Activated CD4-positive, alpha-beta memory T cell treated with anti-CD3 and anti-CD28 coated beads, Interleukin-2, amount 10 ng/mL, durations not matched to agents 7 days and 5 days (primary cell): ENCODE data around the gene ZCCHC24. TPM values are rescaled to one million over a fixed set of nuclear protein-coding genes. Genes with fewer than 3 reads are reported as not detected.
"Not testable (repeated sequence)": the region's sequence is repeated elsewhere in the genome, so short reads cannot be mapped to it uniquely, and the experiment has no call there.

Experiments
- CTCF ChIA-PET: fragments of 350-600 bp; sonication (Branson Sonifier 250); formaldehyde crosslinking; loops from one replicate; lab custom pipeline; 2021; ENCODE audit warnings: antibody characterized with exemption, inconsistent platforms; lab: Charles Lee
- POLR2A ChIA-PET: fragments of 350-600 bp; sonication (Branson Sonifier 250); formaldehyde crosslinking; loops from one replicate; lab custom pipeline; 2021; ENCODE audit warnings: antibody characterized with exemption; lab: Charles Lee
- DNase-seq: peaks from one replicate; pipeline ENCODE4 v3.0.0-alpha.2; 2020
- H3K27ac Mint-ChIP-seq: one replicate; pipeline ENCODE4 v1.8.0; 2021; ENCODE audit warnings: mild to moderate bottlenecking, mixed read lengths
- H3K27me3 Mint-ChIP-seq: one replicate; pipeline ENCODE4 v1.8.0; 2021; ENCODE audit warnings: mixed read lengths
- H3K36me3 Mint-ChIP-seq: one replicate; pipeline ENCODE4 v1.8.0; 2021; ENCODE audit warnings: low read depth, mixed read lengths
- H3K4me1 Mint-ChIP-seq: one replicate; pipeline ENCODE4 v1.8.0; 2021; ENCODE audit warnings: mixed read lengths
- H3K4me3 Mint-ChIP-seq: one replicate; pipeline ENCODE4 v1.8.0; 2021; ENCODE audit warnings: mild to moderate bottlenecking, mixed read lengths
- H3K9me3 Mint-ChIP-seq: one replicate; pipeline ENCODE4 v1.8.0; 2021; ENCODE audit warnings: mixed read lengths
- total RNA-seq, 2 experiments: library from RNA; stranded (reverse); gene quantifications; one replicate each; pipeline ENCODE4 v1.2.3, GENCODE V29; 2021

Gene ZCCHC24
- total RNA-seq, 2 experiments from 2014 or later, result 1.5 TPM

GRCh38 chr10:79336276-79336675 is 109.1 kb downstream of the ZCCHC24 start:
- DNase-seq, result no peak
- Mint-ChIP-seq H3K36me3 (peaks cover 3% of the 10 kb centered on the region), H3K4me1 (peaks cover 20% of the 10 kb centered on the region), H3K27ac (no peak overlapping the region), H3K27me3 (no peaks in the 10 kb centered on the region), H3K4me3 (no peak overlapping the region), H3K9me3 (no peaks in the 10 kb centered on the region)
- POLR2A ChIA-PET, result interaction anchor here (4.9 kb wide), 1 partner anchor 11 kb away, joined by 38 read pairs; the partner anchor contains the start of gene PPIF
- CTCF ChIA-PET, result interaction anchor here (2.2 kb wide), 1 partner anchor 10 kb away, joined by 9 read pairs; no protein-coding TSS in a partner anchor

GRCh38 chr10:79335470-79336235 is 109.8 kb downstream of the ZCCHC24 start:
- Mint-ChIP-seq H3K27ac (no peak overlapping the region), H3K27me3 (no peaks in the 10 kb centered on the region), H3K4me1 (peaks cover 26% of the 10 kb centered on the region), H3K36me3 (peaks cover 3% of the 10 kb centered on the region), H3K9me3 (no peaks in the 10 kb centered on the region), H3K4me3 (no peak overlapping the region)
- CTCF ChIA-PET, result interaction anchor here (0.6 to 2.5 kb wide), 5 partner anchors 9 to 39 kb away, joined by 3 to 15 read pairs (median 9); no protein-coding TSS in a partner anchor
- POLR2A ChIA-PET, result interaction anchor here (4.9 to 9.4 kb wide), 3 partner anchors 11 to 18 kb away, joined by 38 to 53 read pairs (median 39); partner anchors contain the start of gene PPIF
- no peak for DNase-seq

GRCh38 chr10:79335094-79335469 is 110.3 kb downstream of the ZCCHC24 start:
- POLR2A ChIA-PET, result interaction anchor here (0.9 to 9.4 kb wide), 4 partner anchors 12 to 40 kb away, joined by 3 to 53 read pairs (median 38); partner anchors contain the start of gene PPIF
- peaks cover 26% of the 10 kb centered on the region for H3K4me1 Mint-ChIP-seq

GRCh38 chr10:79334573-79334972 is 110.9 kb downstream of the ZCCHC24 start:
- Mint-ChIP-seq H3K4me3 (no peak overlapping the region), H3K9me3 (no peaks in the 10 kb centered on the region), H3K36me3 (peaks cover 3% of the 10 kb centered on the region), H3K27me3 (no peaks in the 10 kb centered on the region), H3K4me1 (peaks cover 29% of the 10 kb centered on the region), H3K27ac (no peak overlapping the region)
- ChIA-PET CTCF (interaction anchor here (0.7 to 2.5 kb wide), 8 partner anchors 8 to 133 kb away, joined by 3 to 15 read pairs (median 4); partner anchors contain the start of gene ZCCHC24), POLR2A (interaction anchor here (0.7 to 9.4 kb wide), 6 partner anchors 10 to 40 kb away, joined by 3 to 53 read pairs (median 20); partner anchors contain the start of gene PPIF)
- no peak for DNase-seq

More at GRCh38 chr10:79335094-79335469, 110.3 kb downstream of the ZCCHC24 start:
- no peak overlapping the region for H3K4me3 Mint-ChIP-seq
- H3K9me3 Mint-ChIP-seq, result no peaks in the 10 kb centered on the region
- CTCF ChIA-PET, result interaction anchor here (1.0 to 2.5 kb wide), 7 partner anchors 10 to 133 kb away, joined by 3 to 15 read pairs (median 3); no protein-coding TSS in a partner anchor
- DNase-seq, result no peak
- H3K36me3 Mint-ChIP-seq, result peaks cover 3% of the 10 kb centered on the region
- no peak overlapping the region for H3K27ac Mint-ChIP-seq
- H3K27me3 Mint-ChIP-seq, result no peaks in the 10 kb centered on the region

GRCh38 chr10:79333513-79333912 is 111.9 kb downstream of the ZCCHC24 start:
- H3K36me3 Mint-ChIP-seq, result peaks cover 3% of the 10 kb centered on the region
- H3K4me1 Mint-ChIP-seq, result peaks cover 38% of the 10 kb centered on the region
- DNase-seq, result no peak
- H3K9me3 Mint-ChIP-seq, result no peaks in the 10 kb centered on the region
- H3K27me3 Mint-ChIP-seq, result no peaks in the 10 kb centered on the region
- H3K27ac Mint-ChIP-seq, result no peak overlapping the region
- ChIA-PET POLR2A (interaction anchor here (4.9 to 9.4 kb wide), 3 partner anchors 11 to 16 kb away, joined by 38 to 53 read pairs (median 39); partner anchors contain the start of gene PPIF), CTCF (interaction anchor here (0.5 to 2.5 kb wide), 7 partner anchors 9 to 1099 kb away, joined by 3 to 15 read pairs (median 4); no protein-coding TSS in a partner anchor)
- H3K4me3 Mint-ChIP-seq, result no peak overlapping the region

GRCh38 chr10:79332610-79333315 is 112.7 kb downstream of the ZCCHC24 start:
- H3K36me3 Mint-ChIP-seq, result not testable (repeated sequence)

More at GRCh38 chr10:79332610-79333315, 112.7 kb downstream of the ZCCHC24 start:
- H3K4me3 Mint-ChIP-seq, H3K9me3 Mint-ChIP-seq, H3K27ac Mint-ChIP-seq, H3K27me3 Mint-ChIP-seq, DNase-seq: not testable (repeated sequence)
- CTCF ChIA-PET, result interaction anchor here (1.1 to 2.5 kb wide), 4 partner anchors 10 to 42 kb away, joined by 3 to 15 read pairs (median 6); no protein-coding TSS in a partner anchor
- POLR2A ChIA-PET, result interaction anchor here (1.9 to 9.4 kb wide), 3 partner anchors 10 to 16 kb away, joined by 8 to 53 read pairs (median 39); no protein-coding TSS in a partner anchor
- H3K4me1 Mint-ChIP-seq, result peaks cover 38% of the 10 kb centered on the region

Other genes starting within 250 kb of the ZCCHC24 start
- 10 to 100 TPM; 80.7 to 88.4 TPM for gene PPIF, start 98.2 kb downstream of the ZCCHC24 start, total RNA-seq
- gene EIF5AL1, start 66.9 kb upstream of the ZCCHC24 start, total RNA-seq, result 1 to 10 TPM; 1.2 to 1.7 TPM
- not detected for gene SFTPA2, start 114.8 kb upstream of the ZCCHC24 start, total RNA-seq
- gene SFTPA1, start 165.3 kb upstream of the ZCCHC24 start, total RNA-seq, result not detected